Nephron progenitor cell (in vitro differentiated cells): ENCODE data around the gene ASXL1.

Source experiments
- DNase-seq: peaks from one replicate; pipeline ENCODE4 v3.0.0; 2021
- H3K27ac Mint-ChIP-seq: 2 replicates; pipeline ENCODE4 v1.8.0; 2021; ENCODE audit warnings: mild to moderate bottlenecking, moderate library complexity, mixed read lengths
- H3K27me3 Mint-ChIP-seq: 2 replicates; pipeline ENCODE4 v1.8.0; 2021; ENCODE audit warnings: mild to moderate bottlenecking, low read depth, mixed read lengths; ENCODE audit not compliant: poor library complexity
- H3K36me3 Mint-ChIP-seq: 2 replicates; pipeline ENCODE4 v1.8.0; 2021; ENCODE audit warnings: low read depth, mixed read lengths
- H3K4me1 Mint-ChIP-seq: 2 replicates; pipeline ENCODE4 v1.8.0; 2021; ENCODE audit warnings: mixed read lengths
- H3K4me3 Mint-ChIP-seq: 2 replicates; pipeline ENCODE4 v1.8.0; 2021; ENCODE audit warnings: mild to moderate bottlenecking, moderate library complexity, mixed read lengths
- H3K9me3 Mint-ChIP-seq: 2 replicates; pipeline ENCODE4 v1.8.0; 2021; ENCODE audit warnings: mild to moderate bottlenecking, moderate library complexity, mixed read lengths
- TF ChIP-seq, protein P1 (sequence below): fragments of 200-600 bp; sonication (generic); IDR thresholded peaks from 2 replicates; pipeline ENCODE4 v1.5.0; 2021; ENCODE audit warnings: antibody characterized with exemption

ASXL1 gene

DNA sequence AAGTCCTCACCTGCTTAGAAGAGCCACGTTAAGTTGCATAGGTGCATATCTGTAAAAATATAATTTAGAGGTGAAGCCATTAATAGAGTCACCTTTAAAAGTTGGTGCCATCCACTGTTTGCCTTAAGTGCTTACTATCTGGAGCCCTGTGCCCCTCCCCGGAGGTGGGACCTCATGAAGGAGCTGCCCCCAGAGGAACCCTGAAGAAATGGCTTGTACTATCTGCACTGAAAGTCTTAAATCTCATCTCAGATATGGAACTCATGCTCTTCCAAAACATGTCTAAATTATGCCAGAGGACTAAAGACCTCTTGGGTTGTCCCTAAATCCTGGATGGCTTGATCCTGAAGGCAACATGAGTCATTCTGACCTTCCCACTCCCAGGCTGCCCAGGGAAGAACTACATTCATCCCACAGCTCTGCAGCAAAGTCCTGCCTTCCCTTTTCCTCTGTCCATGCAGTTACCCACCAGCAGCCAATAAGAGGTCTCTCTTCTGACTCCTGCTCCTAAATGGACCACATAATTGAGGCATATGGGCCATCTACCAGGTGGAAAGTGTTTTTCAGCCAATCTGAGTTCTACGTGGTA is 85.3 kb downstream of the ASXL1 start:
- H3K9me3 Mint-ChIP-seq, result no peaks in the 10 kb centered on the region
- DNase-seq, result no peak
- TF ChIP-seq, protein P1, sequence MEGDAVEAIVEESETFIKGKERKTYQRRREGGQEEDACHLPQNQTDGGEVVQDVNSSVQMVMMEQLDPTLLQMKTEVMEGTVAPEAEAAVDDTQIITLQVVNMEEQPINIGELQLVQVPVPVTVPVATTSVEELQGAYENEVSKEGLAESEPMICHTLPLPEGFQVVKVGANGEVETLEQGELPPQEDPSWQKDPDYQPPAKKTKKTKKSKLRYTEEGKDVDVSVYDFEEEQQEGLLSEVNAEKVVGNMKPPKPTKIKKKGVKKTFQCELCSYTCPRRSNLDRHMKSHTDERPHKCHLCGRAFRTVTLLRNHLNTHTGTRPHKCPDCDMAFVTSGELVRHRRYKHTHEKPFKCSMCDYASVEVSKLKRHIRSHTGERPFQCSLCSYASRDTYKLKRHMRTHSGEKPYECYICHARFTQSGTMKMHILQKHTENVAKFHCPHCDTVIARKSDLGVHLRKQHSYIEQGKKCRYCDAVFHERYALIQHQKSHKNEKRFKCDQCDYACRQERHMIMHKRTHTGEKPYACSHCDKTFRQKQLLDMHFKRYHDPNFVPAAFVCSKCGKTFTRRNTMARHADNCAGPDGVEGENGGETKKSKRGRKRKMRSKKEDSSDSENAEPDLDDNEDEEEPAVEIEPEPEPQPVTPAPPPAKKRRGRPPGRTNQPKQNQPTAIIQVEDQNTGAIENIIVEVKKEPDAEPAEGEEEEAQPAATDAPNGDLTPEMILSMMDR, result no peak
- peak overlapping the region; percentile 48 for H3K27ac Mint-ChIP-seq
- H3K27me3 Mint-ChIP-seq, result peaks cover 3% of the 10 kb centered on the region
- H3K4me3 Mint-ChIP-seq, result no peak overlapping the region
- peaks cover 27% of the 10 kb centered on the region for H3K4me1 Mint-ChIP-seq
- peaks cover 50% of the 10 kb centered on the region for H3K36me3 Mint-ChIP-seq

DNA sequence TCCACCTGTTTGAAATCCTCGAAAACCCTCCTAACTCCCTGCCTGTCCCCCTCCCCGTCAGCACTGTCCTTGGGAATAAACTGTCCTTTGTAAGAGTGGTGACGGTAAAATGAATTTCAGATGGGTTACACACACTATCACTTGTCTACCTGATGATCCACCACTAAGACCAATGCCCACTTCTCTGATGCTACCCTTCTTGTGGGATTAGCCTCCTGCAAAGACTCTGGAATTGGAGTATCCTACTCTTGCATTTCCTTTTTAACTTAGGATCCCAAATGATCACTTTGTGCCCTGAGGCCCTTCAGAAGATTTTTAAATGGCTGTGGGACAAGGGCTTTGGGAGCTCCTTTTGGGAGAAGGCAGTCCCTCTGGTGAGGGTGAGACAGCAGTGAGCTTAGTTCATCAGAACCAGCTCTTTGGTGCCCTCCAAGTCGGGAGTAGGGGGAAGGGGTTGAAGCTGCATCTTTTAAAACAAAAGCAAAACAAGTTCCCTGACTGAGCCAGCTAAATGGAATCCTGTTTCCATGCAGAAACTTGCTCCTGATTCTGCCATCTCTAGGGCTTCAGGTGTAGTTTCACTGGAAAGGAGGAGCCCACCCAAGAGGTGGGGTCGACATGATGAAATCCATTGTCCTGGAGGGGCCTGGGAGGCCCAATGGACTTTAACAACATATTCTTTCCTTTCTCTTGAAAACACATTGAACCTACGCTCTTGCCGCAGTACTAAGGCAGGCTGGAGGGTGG is 86.5 kb downstream of the ASXL1 start:
- no peak overlapping the region for H3K4me3 Mint-ChIP-seq
- H3K9me3 Mint-ChIP-seq, result no peaks in the 10 kb centered on the region
- peak overlapping the region; percentile 94 for H3K27ac Mint-ChIP-seq
- no peak for DNase-seq
- peaks cover 3% of the 10 kb centered on the region for H3K27me3 Mint-ChIP-seq
- peaks cover 45% of the 10 kb centered on the region for H3K36me3 Mint-ChIP-seq
- H3K4me1 Mint-ChIP-seq, result peaks cover 27% of the 10 kb centered on the region
- TF ChIP-seq, protein P1, result no peak

DNA sequence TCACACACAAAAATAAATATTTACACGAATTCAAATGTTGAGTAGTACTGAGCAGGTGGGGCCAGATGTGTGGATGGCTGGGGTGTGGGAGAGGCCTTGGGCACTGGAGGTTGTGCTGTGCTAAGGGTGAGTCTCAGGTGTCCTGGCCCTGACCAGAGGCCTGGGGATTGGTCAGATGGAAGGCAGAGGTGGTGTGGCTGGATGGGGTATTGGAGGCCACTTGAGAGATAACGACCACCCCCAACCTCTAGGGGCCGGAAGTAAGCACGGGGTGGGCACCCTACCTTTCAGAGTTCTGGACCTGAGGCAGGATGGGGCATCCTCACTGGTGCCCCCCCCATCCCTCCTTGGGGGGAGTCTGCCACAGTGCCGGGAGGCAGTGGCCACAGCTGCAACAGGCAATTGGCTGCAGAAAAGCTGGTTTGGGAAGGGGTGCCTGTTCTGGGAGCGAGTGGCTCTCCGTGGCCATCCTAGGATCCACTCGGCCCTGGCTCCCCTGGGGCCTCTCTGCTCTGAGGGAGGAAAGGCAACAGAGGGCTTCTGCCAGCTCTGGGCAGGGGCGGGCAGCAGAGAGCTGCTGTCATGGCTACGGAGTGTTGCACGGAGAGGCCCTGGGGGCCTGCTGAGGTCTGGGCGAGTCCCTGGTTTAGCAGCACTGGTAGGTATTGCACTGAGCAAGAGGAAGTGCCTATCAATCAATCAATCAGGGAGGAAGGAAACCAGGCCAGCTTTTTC is 87.6 kb downstream of the ASXL1 start:
- TF ChIP-seq, protein P1, result no peak
- Mint-ChIP-seq H3K27me3 (peaks cover 6% of the 10 kb centered on the region), H3K4me3 (no peak overlapping the region), H3K9me3 (no peaks in the 10 kb centered on the region), H3K4me1 (peaks cover 35% of the 10 kb centered on the region), H3K36me3 (peaks cover 53% of the 10 kb centered on the region), H3K27ac (peak overlapping the region; percentile 94)
- DNase-seq, result no peak

DNA sequence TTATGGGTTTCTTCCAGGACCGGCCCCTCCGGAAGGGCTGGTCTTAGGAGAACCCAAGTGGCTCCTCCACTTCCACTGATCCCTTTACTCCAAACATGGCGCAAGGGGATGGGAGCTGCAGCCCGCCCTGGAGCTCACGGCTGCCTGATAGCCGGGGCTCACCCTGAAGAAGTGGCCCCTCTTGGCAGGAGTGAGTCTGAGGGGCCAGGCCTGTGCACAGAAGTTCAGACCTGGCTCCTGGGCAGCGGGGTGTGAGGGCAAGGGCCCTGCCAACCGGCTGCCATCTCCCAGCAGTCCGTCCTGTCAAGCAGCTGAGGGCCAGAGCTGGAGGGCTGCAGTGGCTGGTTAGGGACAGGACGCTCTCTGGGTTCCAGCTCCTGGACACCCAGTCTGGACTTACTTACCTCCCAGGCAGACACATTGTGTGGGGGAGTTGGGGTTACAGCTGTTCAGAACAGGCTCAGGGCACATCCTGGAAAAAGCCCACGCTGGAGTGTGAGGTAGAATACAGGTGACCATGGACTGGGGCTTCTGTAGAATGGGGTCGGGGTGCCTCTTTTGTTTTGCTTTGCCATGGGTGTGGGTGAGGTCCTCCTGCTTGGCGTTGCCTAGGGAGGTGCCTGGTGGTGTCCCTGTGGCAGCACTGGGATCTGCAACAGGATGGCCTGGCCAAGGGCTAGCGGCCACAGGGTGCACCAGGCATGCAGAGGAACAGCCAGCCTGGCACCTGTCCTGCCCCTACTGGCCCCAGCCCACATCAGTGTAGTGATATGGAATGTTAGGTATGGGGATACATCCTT is 88.4 kb downstream of the ASXL1 start:
- no peak for DNase-seq
- Mint-ChIP-seq H3K4me3 (no peak overlapping the region), H3K4me1 (peaks cover 41% of the 10 kb centered on the region), H3K9me3 (no peaks in the 10 kb centered on the region), H3K27me3 (peaks cover 2% of the 10 kb centered on the region), H3K27ac (peak overlapping the region; percentile 89), H3K36me3 (peaks cover 48% of the 10 kb centered on the region)
- TF ChIP-seq, protein P1, result no peak

DNA sequence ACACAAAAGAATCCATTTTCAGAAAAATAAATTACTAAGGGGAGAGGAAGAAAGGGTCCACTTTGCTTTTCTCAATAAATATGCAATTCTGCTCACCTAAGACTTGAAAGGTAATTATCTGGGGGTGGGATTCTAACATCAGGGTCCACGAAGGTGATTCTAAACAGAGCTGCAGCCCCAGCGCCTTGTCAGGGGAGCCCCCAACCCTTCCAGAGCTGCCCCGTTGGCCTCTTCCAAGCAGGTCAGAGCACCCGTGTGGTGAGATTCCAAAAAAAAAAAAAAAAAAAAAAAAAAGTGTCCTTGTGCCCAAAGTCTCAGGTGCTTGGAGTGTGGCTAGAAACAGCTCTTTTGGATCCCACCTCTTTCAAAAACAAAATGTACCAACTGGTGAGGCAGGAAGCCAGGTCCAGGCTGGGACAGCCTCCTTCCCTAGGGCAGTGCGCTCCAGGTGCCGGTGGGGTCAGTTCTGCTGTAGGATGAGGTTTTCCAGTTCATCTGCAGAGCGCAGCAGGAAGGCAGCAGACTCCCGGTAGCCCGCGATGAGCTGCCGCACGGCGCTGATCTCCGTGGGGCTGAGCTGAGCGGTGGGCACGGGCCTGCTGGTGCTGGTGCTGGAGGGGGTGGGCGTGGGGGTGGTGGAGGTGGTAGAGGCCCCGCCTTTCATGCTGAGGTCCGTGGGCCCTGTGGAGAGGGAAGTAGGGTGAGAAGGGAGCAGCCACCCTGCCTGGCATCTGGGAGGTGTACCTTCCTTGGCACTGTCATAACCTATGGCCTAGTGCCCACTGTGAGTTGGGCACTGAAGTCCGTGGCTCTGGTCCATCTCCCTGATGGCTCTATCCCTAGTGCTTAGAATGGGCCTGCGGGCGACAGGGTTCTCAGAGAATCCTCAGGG is 89.3 kb downstream of the ASXL1 start:
- no peak overlapping the region for H3K4me3 Mint-ChIP-seq
- H3K36me3 Mint-ChIP-seq, result peaks cover 45% of the 10 kb centered on the region
- TF ChIP-seq, protein P1, result no peak
- H3K4me1 Mint-ChIP-seq, result peaks cover 41% of the 10 kb centered on the region
- no peaks in the 10 kb centered on the region for H3K9me3 Mint-ChIP-seq
- peaks cover 2% of the 10 kb centered on the region for H3K27me3 Mint-ChIP-seq
- DNase-seq, result no peak
- H3K27ac Mint-ChIP-seq, result peak overlapping the region; percentile 98
